C4-2B (cell line): Measurements from ENCODE around the gene RAPSN.

Source experiments
- H3K27ac ChIP-seq: fragments of 450-650 bp; 2 replicates; pipeline ENCODE4 v1.5.1; 2017
- ZFX ChIP-seq: fragments of 450-650 bp; IDR thresholded peaks from 2 replicates; pipeline ENCODE4 v1.6.1; 2017
- TF ChIP-seq, protein P1 (sequence below): fragments of 450-650 bp; conservative IDR thresholded peaks from 2 replicates; pipeline ENCODE4 v1.5.1; 2017; ENCODE audit warnings: mild to moderate bottlenecking

RAPSN gene

DNA sequence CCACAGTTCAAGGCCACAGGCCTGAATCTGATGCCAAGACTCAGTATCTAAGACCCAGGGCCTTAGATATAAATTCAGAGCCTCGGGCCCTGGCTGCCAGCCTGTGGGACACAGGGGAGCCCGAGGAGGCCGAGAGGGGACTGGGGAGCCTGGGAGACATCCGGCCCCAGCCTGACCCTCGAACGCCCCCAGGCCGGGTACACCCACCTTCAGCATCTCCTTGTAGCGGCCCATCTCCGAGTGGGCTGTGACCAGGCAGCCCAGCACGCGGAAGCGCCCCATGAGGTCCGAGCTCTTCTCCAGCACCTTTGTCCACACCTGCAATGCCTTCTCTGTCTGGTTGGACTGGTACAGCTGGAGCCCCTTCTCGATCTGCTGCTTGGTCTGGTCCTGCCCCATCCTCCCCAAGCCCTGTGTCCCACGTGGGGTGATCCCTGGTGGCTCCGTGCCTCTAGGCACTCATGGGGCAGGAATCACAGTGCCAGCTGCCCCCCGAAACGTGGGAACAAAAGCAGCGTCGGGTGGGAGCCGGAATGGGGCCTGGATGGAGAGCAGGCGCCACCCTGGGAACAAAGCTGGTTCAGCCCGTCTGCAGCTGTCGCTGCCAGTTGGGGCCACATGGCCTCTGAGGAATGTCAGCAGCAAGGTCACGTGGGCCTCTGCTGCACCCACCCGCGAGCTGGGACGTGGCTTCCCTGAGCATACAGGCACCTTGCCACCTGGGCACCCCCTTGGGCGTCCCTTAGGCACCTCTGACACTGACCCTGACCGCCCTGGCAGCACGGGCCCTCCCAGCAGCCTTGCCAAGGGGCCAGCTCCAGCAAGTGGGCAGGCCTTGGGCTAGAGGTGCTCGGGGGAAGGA is at the start of gene RAPSN:
Gene RAPSN, minus strand, starts transcription at position 571 of the 862 bp plus-strand sequence. Its CDS starts 172 bp downstream, at position 399.
- H3K27ac ChIP-seq: no peak within 1 kb of the TSS
- TF ChIP-seq, protein P1, sequence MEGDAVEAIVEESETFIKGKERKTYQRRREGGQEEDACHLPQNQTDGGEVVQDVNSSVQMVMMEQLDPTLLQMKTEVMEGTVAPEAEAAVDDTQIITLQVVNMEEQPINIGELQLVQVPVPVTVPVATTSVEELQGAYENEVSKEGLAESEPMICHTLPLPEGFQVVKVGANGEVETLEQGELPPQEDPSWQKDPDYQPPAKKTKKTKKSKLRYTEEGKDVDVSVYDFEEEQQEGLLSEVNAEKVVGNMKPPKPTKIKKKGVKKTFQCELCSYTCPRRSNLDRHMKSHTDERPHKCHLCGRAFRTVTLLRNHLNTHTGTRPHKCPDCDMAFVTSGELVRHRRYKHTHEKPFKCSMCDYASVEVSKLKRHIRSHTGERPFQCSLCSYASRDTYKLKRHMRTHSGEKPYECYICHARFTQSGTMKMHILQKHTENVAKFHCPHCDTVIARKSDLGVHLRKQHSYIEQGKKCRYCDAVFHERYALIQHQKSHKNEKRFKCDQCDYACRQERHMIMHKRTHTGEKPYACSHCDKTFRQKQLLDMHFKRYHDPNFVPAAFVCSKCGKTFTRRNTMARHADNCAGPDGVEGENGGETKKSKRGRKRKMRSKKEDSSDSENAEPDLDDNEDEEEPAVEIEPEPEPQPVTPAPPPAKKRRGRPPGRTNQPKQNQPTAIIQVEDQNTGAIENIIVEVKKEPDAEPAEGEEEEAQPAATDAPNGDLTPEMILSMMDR: no peak
- no peak for TF ChIP-seq ZFX

DNA sequence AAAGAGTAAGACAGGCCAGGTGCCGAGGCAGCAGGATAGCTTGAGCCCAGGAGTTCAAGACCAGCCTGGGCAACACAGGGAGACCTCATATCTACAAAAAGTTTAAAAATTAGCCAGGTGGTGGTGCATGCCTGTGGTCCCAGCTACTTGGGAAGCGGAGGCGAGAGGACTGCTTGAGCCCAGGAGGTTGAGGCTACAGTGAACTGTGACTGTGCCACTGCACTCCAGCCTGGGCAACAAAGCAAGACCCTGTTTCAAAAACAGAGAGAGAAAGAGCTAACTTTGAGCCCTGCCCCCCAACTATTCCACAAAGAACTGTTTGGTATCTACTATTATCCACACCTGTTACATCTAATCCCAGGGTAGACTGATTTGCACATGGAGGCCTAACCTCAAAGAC is 49.2 kb upstream of the RAPSN start:
- H3K27ac ChIP-seq: no peak overlapping the region
- TF ChIP-seq, protein P1: no peak
- no peak for TF ChIP-seq ZFX

DNA sequence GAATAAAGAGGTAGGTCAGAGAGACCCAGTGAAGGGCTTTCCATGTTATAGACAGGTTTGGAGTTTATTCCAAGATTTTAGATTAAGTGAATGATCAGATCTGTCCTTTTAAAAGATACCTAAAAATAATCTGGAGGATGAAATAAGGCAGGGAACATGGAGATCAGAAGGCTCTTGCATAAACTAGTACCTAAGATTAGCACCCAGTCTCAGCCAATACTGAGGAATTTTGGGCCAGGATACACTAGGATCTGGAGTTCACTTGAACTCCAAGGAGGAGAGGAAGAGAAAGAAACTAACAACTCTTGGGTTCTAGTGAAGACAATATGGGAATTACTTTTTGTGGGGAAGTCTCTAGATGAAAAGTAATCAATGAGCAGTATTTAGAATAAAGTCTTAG is 47.9 kb upstream of the RAPSN start:
- no peak overlapping the region for H3K27ac ChIP-seq
- TF ChIP-seq, protein P1: no peak
- TF ChIP-seq ZFX: no peak

DNA sequence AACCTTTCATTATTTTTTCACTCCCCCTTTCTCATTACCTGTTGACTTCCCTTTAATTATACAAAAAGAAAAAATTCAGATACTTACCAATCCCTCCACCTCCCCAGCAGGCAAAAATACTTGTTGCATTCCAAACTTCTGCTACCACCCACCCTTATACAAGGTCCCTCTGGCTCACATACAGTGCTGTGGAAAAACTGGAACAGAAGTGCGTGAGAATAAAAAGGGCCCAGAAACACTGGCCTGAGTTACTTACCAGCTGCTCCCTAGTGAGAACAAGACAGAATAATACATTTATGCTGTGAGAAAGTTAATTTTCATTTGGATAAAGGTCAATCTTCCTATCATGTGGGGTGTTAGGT is 46.9 kb upstream of the RAPSN start:
- TF ChIP-seq ZFX: no peak
- TF ChIP-seq, protein P1: no peak
- no peak overlapping the region for H3K27ac ChIP-seq

DNA sequence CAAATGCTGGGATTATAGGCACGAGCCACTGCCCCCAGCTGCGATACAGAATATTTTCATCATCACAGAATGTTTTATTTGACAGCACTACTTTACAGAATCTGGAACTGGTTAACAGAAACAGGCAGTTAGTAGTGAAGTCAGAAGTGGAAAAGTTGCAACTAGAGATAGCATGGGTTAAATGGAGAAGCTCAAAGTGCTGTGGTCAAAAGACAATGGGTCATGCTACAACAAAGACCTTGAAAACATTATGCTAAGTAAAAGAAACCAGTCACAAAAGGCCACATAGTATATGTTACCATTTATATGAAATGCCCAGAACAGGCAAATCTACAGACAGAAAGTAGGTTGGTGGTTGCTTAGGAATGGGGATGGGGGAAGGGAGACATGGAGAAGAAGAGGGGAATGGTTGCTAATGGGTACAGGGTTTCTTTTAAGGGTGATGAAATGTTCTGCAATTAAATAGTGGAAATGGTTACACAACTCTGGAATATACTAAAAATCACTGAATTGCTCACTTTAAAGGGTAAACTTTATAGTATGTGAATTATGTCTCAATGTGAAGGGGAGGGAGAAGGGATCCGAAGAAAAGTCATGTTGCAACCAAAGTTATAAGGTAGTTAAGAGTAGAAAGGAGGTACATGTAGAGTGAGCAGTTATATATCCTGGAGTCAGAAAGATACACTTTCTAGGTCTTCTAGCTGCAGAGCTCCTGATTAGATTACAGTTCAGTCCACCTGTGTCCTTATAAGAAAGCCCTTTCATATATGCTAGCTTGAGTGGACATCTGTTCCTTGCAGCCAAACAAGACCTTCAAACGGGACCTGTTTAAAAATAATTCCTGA is 46.3 kb upstream of the RAPSN start:
- H3K27ac ChIP-seq: no peak overlapping the region
- TF ChIP-seq, protein P1: no peak
- TF ChIP-seq ZFX: no peak

DNA sequence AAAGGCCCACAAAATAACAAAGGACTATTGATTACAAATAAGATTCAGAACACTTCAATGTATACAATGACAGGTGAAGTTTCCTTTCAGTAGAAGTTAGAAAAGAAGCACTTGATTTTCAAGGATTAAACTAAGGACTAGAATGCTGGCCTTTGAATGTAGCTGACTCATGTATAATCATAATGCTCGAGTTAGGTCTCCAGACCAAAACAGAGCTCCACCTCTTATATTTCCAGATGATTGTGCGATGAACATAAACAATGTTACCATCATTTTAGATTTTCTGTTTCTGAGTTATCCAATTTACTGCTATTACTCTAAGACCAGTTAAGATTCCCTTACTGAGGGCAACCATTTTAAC is 40.4 kb upstream of the RAPSN start:
- H3K27ac ChIP-seq: no peak overlapping the region
- TF ChIP-seq, protein P1: no peak
- TF ChIP-seq ZFX: no peak
